OCI-LY7 (cell line): ENCODE data around the gene USH2A. TPM values are rescaled to one million over a fixed set of nuclear protein-coding genes. Genes with fewer than 3 reads are reported as not detected.

Experiments
- Bru-seq: library from RNA; stranded (reverse); fragments of 400-500 nt; gene quantifications from one replicate; lab custom pipeline; 2021; lab: Mats Ljungman, UMichigan
- BruChase-seq, 2 experiments: library from RNA; stranded (reverse); fragments of 400-500 nt; gene quantifications; one replicate each; lab custom pipeline; 2021; lab: Mats Ljungman, UMichigan
- BruUV-seq: library from RNA; stranded (reverse); fragments of 400-500 nt; replicated peaks from 2 replicates; lab custom pipeline; 2021; lab: Mats Ljungman, UMichigan
- CTCF ChIA-PET: fragments of 300-600 bp; sonication (Branson Sonifier 250); formaldehyde crosslinking; loops from one replicate; lab custom pipeline; 2022; ENCODE audit warnings: antibody characterized with exemption; ENCODE audit not compliant: unreplicated experiment; lab: Charles Lee
- POLR2A ChIA-PET: fragments of 300-600 bp; sonication (Branson Sonifier 250); formaldehyde crosslinking; loops from one replicate; lab custom pipeline; 2022; ENCODE audit warnings: antibody characterized with exemption; lab: Charles Lee
- DNase-seq: peaks from one replicate; pipeline ENCODE4 v3.0.0-alpha.2; 2015; ENCODE audit warnings: low spot score
- H2AFZ ChIP-seq: fragments of 200-600 bp; sonication (generic), shearing (Covaris generic); 2 replicates; pipeline ENCODE4 v1.6.1; 2014; ENCODE audit warnings: mild to moderate bottlenecking, antibody characterized with exemption, low read length, moderate library complexity
- H3K27ac ChIP-seq: fragments of 200-600 bp; sonication (generic); 2 replicates; pipeline ENCODE4 v1.5.1; 2014; ENCODE audit warnings: mixed run types, low read depth, mild to moderate bottlenecking, moderate library complexity, low read length, inconsistent platforms; ENCODE audit not compliant: poor library complexity, severe bottlenecking
- H3K36me3 ChIP-seq: fragments of 200-600 bp; sonication (generic); 2 replicates; pipeline ENCODE4 v1.6.1; 2014; ENCODE audit warnings: mild to moderate bottlenecking, antibody characterized with exemption, low read length, moderate library complexity, mixed read lengths; ENCODE audit not compliant: insufficient read depth
- H3K4me1 ChIP-seq: fragments of 200-600 bp; sonication (generic); 2 replicates; pipeline ENCODE4 v1.5.1; 2014; ENCODE audit warnings: mild to moderate bottlenecking, low read length; ENCODE audit not compliant: insufficient read depth, poor library complexity, severe bottlenecking
- H3K4me2 ChIP-seq: fragments of 200-600 bp; sonication (generic); 2 replicates; pipeline ENCODE4 v1.6.1; 2014; ENCODE audit warnings: mild to moderate bottlenecking, low read length
- H3K4me3 ChIP-seq: fragments of 200-600 bp; sonication (generic); 2 replicates; pipeline ENCODE4 v1.5.1; 2014; ENCODE audit warnings: mild to moderate bottlenecking, low read depth, low read length; ENCODE audit not compliant: poor library complexity, severe bottlenecking
- H3K79me2 ChIP-seq: fragments of 200-600 bp; sonication (generic); 2 replicates; pipeline ENCODE4 v1.6.1; 2016; ENCODE audit warnings: low read depth, mild to moderate bottlenecking, low read length, moderate library complexity, mixed read lengths; ENCODE audit not compliant: insufficient read depth
- H3K9me2 ChIP-seq: fragments of 200-600 bp; sonication (generic); 2 replicates; pipeline ENCODE4 v1.6.1; 2016; ENCODE audit warnings: mild to moderate bottlenecking, low read length, mixed read lengths; ENCODE audit not compliant: insufficient read depth
- H3K9me3 ChIP-seq: fragments of 200-600 bp; sonication (generic); 2 replicates; pipeline ENCODE4 v1.6.1; 2014; ENCODE audit warnings: mild to moderate bottlenecking, mixed run types, low read length, mixed read lengths
- H4K20me1 ChIP-seq: fragments of 200-600 bp; sonication (generic); 2 replicates; pipeline ENCODE4 v1.6.1; 2014; ENCODE audit warnings: mild to moderate bottlenecking, antibody characterized with exemption, low read length, moderate library complexity, mixed read lengths; ENCODE audit not compliant: insufficient read depth
- CTCF ChIP-seq: fragments of 200-600 bp; sonication (generic); conservative IDR thresholded peaks from 2 replicates; pipeline ENCODE4 v1.5.1; 2014; ENCODE audit warnings: mild to moderate bottlenecking, antibody characterized with exemption, low read length, moderate library complexity, mixed read lengths
- EZH2phosphoT487 ChIP-seq: fragments of 200-600 bp; sonication (generic); IDR thresholded peaks from 2 replicates; pipeline ENCODE4 v1.6.1; 2018; ENCODE audit warnings: low read depth, borderline replicate concordance, mild to moderate bottlenecking, mixed run types, antibody characterized with exemption, low read length, moderate library complexity, mixed read lengths
- intact Hi-C: fragments of 100-400 bp; cut with micrococcal nuclease; formaldehyde crosslinking; loops from one replicate; pipeline ENCODE4 v1.10.0; 2022; ENCODE audit not compliant: unreplicated experiment
- long read RNA-seq: library from polyadenylated mRNA; stranded (forward); transcript quantifications from one replicate; pipeline ENCODE4 v2.0.0, GENCODE V29; 2022
- total RNA-seq, 2 experiments: library from RNA; depleted of rRNA in 1 of 2; stranded (reverse); fragments of >200 nt in 1 of 2; shearing (Covaris generic) in 1 of 2; gene quantifications; 2 replicates each; pipeline ENCODE4 v1.2.3, GENCODE V29; 2014 to 2022

Gene USH2A
- not detected in 2 replicates for total RNA-seq (2014; rRNA removed; shearing (Covaris generic))
- not detected in 2 replicates for total RNA-seq (2022)
- percentile 0 among the genes with signal in this experiment for Bru-seq, nascent RNA
- BruChase-seq, experiment 1, labeled RNA remaining after a 6-hour chase: percentile 1 among the genes with signal in this experiment
- percentile 0 among the genes with signal in this experiment for BruChase-seq, experiment 2, labeled RNA remaining after a 2-hour chase
- long read RNA-seq: 0 reads

GRCh38 chr1:216422821-216423520 lies at the start of gene USH2A:
USH2A (minus strand) TSS chr1:216423448; CDS start chr1:216422336, 1,112 bp downstream.
- no peaks in the 10 kb centered on the region for H3K9me2 ChIP-seq
- no peak for DNase-seq
- TF ChIP-seq EZH2phosphoT487 (no peak), CTCF (no peak)
- BruUV-seq: no TSS peak
- no peak within 1 kb of the TSS for H3K4me2 ChIP-seq
- no peaks in the 10 kb centered on the region for H3K36me3 ChIP-seq
- no peaks in the 10 kb centered on the region for H3K79me2 ChIP-seq
- H3K4me1 ChIP-seq: no peaks in the 10 kb centered on the region
- ChIA-PET CTCF (interaction anchor here (0.5 kb wide), 1 partner anchor 118 kb away, joined by 3 read pairs; no protein-coding TSS in a partner anchor), POLR2A (interaction anchor here (1.0 kb wide), 1 partner anchor 11 kb away, joined by 3 read pairs; no protein-coding TSS in a partner anchor)
- H3K9me3 ChIP-seq: no peaks in the 10 kb centered on the region
- intact Hi-C loops: no loop called here
- no peak within 1 kb of the TSS for H2AFZ ChIP-seq
- no peak within 1 kb of the TSS for H3K27ac ChIP-seq
- no peak within 1 kb of the TSS for H3K4me3 ChIP-seq
- no peaks in the 10 kb centered on the region for H4K20me1 ChIP-seq

- Histone ChIP-seq H3K4me3 (no peak overlapping the region), H2AFZ (no peak overlapping the region), H3K36me3 (no peaks in the 10 kb centered on the region), H3K9me3 (no peaks in the 10 kb centered on the region), H3K79me2 (no peaks in the 10 kb centered on the region), H3K4me1 (no peaks in the 10 kb centered on the region), H4K20me1 (no peaks in the 10 kb centered on the region), H3K27ac (no peak overlapping the region), H3K4me2 (no peak overlapping the region), H3K9me2 (no peaks in the 10 kb centered on the region)
- BruUV-seq: no TSS peak
- no peak for DNase-seq
- TF ChIP-seq CTCF (no peak), EZH2phosphoT487 (no peak)
- intact Hi-C loops: no loop called here
- POLR2A ChIA-PET: interaction anchor here (0.6 to 0.7 kb wide), 2 partner anchors 85 to 91 kb away, joined by 3 read pairs; no protein-coding TSS in a partner anchor
- CTCF ChIA-PET: no interaction called here
Observed at GRCh38 chr1:216466162-216466801, 43.0 kb upstream of the USH2A start.
